ENCODE measurements around the gene ADCY4. TPM values are rescaled to one million over a fixed set of nuclear protein-coding genes. Genes with fewer than 3 reads are reported as not detected.

Gene ADCY4
- total and polyA plus RNA-seq, 10 of the 15 experiments (the other 5 are each of a cell fraction or from before 2014, with no cell fraction given), result 0.05 to 0.87 (median 0.21) TPM; not detected in 1

DNA sequence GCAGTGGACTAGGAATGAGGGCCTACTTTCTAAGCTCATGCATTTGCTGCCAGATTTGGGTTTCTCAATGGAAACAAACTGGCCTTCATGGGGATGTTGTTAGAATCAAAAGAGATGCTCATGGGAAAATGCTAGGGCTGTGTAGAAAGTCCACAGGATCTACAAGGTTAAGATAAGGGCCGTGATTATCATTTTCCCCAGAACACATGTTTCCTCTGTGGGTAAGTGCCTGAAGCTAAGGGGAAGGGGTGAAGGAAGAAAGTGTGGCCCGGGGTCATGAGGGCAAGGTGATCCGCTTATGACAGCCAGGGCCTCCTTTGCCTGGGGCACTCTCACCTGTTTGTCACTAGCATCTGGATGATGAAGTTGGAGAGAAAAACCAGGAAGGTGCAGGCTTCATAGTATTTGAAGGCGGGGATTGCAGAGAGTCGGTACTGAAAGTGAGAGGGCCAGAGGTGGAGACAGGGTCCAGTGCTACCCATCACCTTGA is 9.8 kb downstream of the ADCY4 start:
- no TSS peak for BruUV-seq (replicated peaks)
- no peak for ATAC-seq
- CTCF ChIA-PET, result interaction anchor here (0.8 to 1.8 kb wide), 5 partner anchors 15 to 112 kb away, joined by 3 to 13 read pairs (median 3); partner anchors contain the start of genes CIDEB and RIPK3
- no peak overlapping the region for H3K9ac ChIP-seq (ENCODE audit: control insufficient read depth, insufficient read depth, low read length)
- SMC1A ChIA-PET (ENCODE audit: uncharacterized antibody, unreplicated experiment), result interaction anchor here (1.2 kb wide), 1 partner anchor 106 kb away, joined by 3 read pairs; no protein-coding TSS in a partner anchor
- FAIRE-seq, result no peak
- intact Hi-C loops (cut with micrococcal nuclease; ENCODE audit: unreplicated experiment) (no loop called here), in situ Hi-C loops (cut with MboI) (no loop called here)
- no peaks in the 10 kb centered on the region for H3K27me3 ChIP-seq (replicated peaks in 1 of 2; ENCODE audit: control insufficient read depth in 2 of 2, insufficient read depth in 2 of 2, low read length in 1 of 2)
- no peak overlapping the region for H2AFZ ChIP-seq (ENCODE audit: control insufficient read depth, low read depth, low read length)
- 55% methylated on average over 5 of the region's 5 CpGs for WGBS (ENCODE audit: insufficient coverage, insufficient replicate concordance, low lambda C conversion rate, missing lambda C conversion rate)
- no peaks in the 10 kb centered on the region for H3K4me1 ChIP-seq (ENCODE audit: control insufficient read depth, insufficient read depth, low read length)
- RAD21 ChIA-PET (ENCODE audit: unreplicated experiment), result interaction anchor here (1.2 to 1.6 kb wide), 3 partner anchors 17 to 107 kb away, joined by 3 to 6 read pairs (median 3); partner anchors contain the start of gene TINF2
- H3K9me3 ChIP-seq (replicated peaks; ENCODE audit: control insufficient read depth, insufficient read depth, low read length), result no peaks in the 10 kb centered on the region
- H3K4me2 ChIP-seq (ENCODE audit: control insufficient read depth, insufficient read depth), result no peak overlapping the region
- no peak overlapping the region for H3K4me3 ChIP-seq
- POLR2A ChIA-PET, result interaction anchor here (0.6 kb wide), 1 partner anchor 196 kb away, joined by 4 read pairs; no protein-coding TSS in a partner anchor
- H3K79me2 ChIP-seq (ENCODE audit: control insufficient read depth, insufficient read depth, low read length), result no peaks in the 10 kb centered on the region
- no peaks in the 10 kb centered on the region for H3K36me3 ChIP-seq (ENCODE audit: control insufficient read depth in 2 of 2, insufficient read depth in 2 of 2, low read length in 1 of 2)
- no peaks in the 10 kb centered on the region for H4K20me1 ChIP-seq (ENCODE audit: control insufficient read depth, insufficient read depth)
- H3K27ac ChIP-seq (ENCODE audit: control insufficient read depth, insufficient read depth), result no peak overlapping the region
- no peak for DNase-seq (ENCODE audit: low read depth, low spot score)
- TF ChIP-seq HCFC1 (IDR thresholded peaks at IDR 0.05; ENCODE audit: low read length) (no peak), KAT2A (conservative IDR thresholded peaks at IDR 0.05; ENCODE audit: control insufficient read depth, low read depth, low read length) (no peak), POU2F2 (IDR thresholded peaks at IDR 0.05; ENCODE audit: borderline replicate concordance, low read depth, low read length) (no peak), TCF7 (IDR thresholded peaks at IDR 0.05; ENCODE audit: borderline replicate concordance) (no peak), ZNF274 (IDR thresholded peaks at IDR 0.05; ENCODE audit: insufficient read depth, insufficient read length) (no peak), FOXK2 (IDR thresholded peaks at IDR 0.05) (no peak), SIN3A (IDR thresholded peaks at IDR 0.05; ENCODE audit: low read depth, low read length) (no peak), EGR1 (IDR thresholded peaks at IDR 0.05; ENCODE audit: borderline replicate concordance in 1 of 2, low read depth in 2 of 2, low read length in 2 of 2) (no peak), MTA3 (IDR thresholded peaks at IDR 0.05; ENCODE audit: borderline replicate concordance, low read length) (no peak)
- TF ChIP-seq, protein P1, sequence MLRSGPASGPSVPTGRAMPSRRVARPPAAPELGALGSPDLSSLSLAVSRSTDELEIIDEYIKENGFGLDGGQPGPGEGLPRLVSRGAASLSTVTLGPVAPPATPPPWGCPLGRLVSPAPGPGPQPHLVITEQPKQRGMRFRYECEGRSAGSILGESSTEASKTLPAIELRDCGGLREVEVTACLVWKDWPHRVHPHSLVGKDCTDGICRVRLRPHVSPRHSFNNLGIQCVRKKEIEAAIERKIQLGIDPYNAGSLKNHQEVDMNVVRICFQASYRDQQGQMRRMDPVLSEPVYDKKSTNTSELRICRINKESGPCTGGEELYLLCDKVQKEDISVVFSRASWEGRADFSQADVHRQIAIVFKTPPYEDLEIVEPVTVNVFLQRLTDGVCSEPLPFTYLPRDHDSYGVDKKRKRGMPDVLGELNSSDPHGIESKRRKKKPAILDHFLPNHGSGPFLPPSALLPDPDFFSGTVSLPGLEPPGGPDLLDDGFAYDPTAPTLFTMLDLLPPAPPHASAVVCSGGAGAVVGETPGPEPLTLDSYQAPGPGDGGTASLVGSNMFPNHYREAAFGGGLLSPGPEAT (IDR thresholded peaks at IDR 0.05; ENCODE audit: low read depth), result no peak
- TF ChIP-seq, protein P2, sequence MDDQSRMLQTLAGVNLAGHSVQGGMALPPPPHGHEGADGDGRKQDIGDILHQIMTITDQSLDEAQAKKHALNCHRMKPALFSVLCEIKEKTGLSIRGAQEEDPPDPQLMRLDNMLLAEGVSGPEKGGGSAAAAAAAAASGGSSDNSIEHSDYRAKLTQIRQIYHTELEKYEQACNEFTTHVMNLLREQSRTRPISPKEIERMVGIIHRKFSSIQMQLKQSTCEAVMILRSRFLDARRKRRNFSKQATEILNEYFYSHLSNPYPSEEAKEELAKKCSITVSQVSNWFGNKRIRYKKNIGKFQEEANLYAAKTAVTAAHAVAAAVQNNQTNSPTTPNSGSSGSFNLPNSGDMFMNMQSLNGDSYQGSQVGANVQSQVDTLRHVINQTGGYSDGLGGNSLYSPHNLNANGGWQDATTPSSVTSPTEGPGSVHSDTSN (IDR thresholded peaks at IDR 0.05; ENCODE audit: insufficient replicate concordance, low read depth, low read length), result no peak
- TF ChIP-seq, protein P3, sequence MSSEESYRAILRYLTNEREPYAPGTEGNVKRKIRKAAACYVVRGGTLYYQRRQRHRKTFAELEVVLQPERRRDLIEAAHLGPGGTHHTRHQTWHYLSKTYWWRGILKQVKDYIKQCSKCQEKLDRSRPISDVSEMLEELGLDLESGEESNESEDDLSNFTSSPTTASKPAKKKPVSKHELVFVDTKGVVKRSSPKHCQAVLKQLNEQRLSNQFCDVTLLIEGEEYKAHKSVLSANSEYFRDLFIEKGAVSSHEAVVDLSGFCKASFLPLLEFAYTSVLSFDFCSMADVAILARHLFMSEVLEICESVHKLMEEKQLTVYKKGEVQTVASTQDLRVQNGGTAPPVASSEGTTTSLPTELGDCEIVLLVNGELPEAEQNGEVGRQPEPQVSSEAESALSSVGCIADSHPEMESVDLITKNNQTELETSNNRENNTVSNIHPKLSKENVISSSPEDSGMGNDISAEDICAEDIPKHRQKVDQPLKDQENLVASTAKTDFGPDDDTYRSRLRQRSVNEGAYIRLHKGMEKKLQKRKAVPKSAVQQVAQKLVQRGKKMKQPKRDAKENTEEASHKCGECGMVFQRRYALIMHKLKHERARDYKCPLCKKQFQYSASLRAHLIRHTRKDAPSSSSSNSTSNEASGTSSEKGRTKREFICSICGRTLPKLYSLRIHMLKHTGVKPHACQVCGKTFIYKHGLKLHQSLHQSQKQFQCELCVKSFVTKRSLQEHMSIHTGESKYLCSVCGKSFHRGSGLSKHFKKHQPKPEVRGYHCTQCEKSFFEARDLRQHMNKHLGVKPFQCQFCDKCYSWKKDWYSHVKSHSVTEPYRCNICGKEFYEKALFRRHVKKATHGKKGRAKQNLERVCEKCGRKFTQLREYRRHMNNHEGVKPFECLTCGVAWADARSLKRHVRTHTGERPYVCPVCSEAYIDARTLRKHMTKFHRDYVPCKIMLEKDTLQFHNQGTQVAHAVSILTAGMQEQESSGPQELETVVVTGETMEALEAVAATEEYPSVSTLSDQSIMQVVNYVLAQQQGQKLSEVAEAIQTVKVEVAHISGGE (CRISPR knock-in tag; IDR thresholded peaks at IDR 0.05), result no peak
- TF ChIP-seq, protein P4, sequence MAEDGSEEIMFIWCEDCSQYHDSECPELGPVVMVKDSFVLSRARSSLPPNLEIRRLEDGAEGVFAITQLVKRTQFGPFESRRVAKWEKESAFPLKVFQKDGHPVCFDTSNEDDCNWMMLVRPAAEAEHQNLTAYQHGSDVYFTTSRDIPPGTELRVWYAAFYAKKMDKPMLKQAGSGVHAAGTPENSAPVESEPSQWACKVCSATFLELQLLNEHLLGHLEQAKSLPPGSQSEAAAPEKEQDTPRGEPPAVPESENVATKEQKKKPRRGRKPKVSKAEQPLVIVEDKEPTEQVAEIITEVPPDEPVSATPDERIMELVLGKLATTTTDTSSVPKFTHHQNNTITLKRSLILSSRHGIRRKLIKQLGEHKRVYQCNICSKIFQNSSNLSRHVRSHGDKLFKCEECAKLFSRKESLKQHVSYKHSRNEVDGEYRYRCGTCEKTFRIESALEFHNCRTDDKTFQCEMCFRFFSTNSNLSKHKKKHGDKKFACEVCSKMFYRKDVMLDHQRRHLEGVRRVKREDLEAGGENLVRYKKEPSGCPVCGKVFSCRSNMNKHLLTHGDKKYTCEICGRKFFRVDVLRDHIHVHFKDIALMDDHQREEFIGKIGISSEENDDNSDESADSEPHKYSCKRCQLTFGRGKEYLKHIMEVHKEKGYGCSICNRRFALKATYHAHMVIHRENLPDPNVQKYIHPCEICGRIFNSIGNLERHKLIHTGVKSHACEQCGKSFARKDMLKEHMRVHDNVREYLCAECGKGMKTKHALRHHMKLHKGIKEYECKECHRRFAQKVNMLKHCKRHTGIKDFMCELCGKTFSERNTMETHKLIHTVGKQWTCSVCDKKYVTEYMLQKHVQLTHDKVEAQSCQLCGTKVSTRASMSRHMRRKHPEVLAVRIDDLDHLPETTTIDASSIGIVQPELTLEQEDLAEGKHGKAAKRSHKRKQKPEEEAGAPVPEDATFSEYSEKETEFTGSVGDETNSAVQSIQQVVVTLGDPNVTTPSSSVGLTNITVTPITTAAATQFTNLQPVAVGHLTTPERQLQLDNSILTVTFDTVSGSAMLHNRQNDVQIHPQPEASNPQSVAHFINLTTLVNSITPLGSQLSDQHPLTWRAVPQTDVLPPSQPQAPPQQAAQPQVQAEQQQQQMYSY (CRISPR knock-in tag; IDR thresholded peaks at IDR 0.05), result no peak
